GM12865 (cell line): ENCODE measurements around the gene ENDOV.

Experiments used
- DNase-seq: peaks from one replicate; pipeline ENCODE4 v3.0.0; 2010; ENCODE audit warnings: low read depth
- H3K4me3 ChIP-seq: 2 replicates; pipeline ENCODE4 v1.5.1; 2011; ENCODE audit warnings: mild to moderate bottlenecking, low read depth, low read length, control low read depth
- CTCF ChIP-seq: IDR thresholded peaks from 2 replicates; pipeline ENCODE4 v1.5.1; 2011; ENCODE audit warnings: low read length, control low read depth, low read depth, inconsistent platforms; ENCODE audit not compliant: insufficient read depth; ENCODE audit errors: missing control alignments

Gene ENDOV

DNA sequence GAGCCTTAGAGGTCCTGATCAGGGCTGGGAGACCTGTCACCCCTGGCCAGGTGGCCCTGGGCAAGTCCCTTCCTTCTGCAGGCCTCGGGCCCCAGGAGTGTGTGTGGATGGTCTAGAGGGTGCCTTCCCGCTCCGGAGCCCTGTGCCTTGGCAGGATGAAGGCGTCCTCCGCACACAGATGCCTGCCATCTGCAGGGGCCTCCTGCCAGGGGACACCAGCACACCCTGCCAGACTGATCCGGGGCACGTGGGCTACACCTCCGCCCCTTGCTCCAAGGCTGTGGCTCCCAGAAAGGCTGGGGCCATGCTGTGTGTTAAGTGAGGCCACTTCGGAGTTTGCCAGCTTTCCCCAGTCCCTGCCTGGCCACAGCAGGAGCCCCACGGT lies 30.8 kb downstream of the ENDOV start:
- H3K4me3 ChIP-seq = no peak overlapping the region
- DNase-seq = no peak
- TF ChIP-seq CTCF = no peak

GRCh38 chr17:80446645-80447405 lies 31.9 kb downstream of the ENDOV start:
- no peak for DNase-seq
- TF ChIP-seq CTCF = no peak
- no peak overlapping the region for H3K4me3 ChIP-seq

GRCh38 chr17:80447790-80448189 lies 32.8 kb downstream of the ENDOV start:
- no peak for TF ChIP-seq CTCF
- no peak for DNase-seq
- H3K4me3 ChIP-seq = no peak overlapping the region

DNA sequence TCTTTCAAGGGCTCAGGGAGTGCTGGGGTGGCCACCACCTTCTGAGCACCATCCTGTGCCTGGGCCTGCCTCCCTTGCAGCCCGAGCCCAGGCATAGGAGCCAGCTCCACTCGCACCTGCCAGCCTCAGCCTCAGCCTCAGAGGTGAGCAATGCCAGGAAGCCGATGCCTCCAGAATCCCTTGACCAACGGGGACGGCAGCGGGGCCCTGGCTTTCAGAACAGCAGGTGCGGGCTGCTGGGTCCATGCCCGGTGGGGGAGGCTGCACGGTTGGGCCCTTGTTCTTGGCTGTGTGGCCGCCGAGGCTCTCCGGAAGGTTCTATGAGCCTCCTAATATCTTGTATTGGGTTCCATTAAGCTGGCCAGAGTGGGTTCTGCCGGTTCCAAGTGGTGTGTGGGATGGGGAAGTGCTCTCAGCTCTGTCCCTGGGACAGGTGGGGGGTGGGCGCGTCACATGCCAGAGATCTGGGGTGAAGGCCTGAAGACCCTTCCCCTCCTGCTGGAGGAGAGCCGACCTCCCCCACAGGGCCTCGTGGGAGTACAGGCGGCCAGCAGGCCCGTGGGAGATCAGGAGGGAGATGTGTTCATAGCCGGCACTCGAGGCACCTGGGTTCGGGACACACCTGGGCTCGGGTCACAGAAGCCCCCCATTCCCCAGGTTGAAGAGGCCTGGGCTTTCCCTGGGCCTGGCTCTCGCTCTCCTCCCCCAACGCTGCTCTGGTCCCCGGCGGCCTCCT lies 34.4 kb downstream of the ENDOV start:
- H3K4me3 ChIP-seq = no peak overlapping the region
- no peak for TF ChIP-seq CTCF
- DNase-seq = no peak

DNA sequence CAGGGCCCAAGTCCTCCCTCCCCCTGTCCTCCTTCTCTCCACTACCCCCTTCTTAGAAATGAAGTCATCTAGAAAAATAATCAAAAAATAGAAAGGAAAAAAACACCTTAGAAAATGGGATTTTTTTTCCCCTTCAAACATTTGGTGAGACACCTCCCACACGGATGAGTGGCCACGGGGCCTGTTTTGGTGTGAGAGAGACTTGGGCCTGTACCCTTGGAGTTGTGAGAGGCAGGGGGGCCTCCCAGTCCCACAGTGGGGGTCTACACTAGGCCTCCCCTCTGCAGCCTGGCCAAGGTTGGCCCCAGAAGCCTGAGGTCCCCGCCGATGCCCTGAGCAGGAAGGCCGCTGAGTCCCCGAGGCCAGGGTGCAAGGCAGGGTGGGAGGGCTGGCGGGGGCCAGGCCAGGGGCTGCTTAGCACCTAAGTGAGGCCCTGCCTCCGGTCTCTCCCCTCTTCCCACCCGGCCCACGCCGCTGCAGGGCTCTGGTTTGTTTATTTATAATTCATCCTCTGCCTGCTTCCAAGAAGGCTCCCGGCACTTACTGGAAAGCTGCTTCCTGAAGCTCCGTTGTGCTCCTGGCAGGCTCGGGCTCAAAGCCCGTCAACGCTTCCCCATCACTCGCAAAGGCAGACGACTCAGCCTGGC lies 35.1 kb downstream of the ENDOV start:
- no peak for DNase-seq
- TF ChIP-seq CTCF = no peak
- no peak overlapping the region for H3K4me3 ChIP-seq

DNA sequence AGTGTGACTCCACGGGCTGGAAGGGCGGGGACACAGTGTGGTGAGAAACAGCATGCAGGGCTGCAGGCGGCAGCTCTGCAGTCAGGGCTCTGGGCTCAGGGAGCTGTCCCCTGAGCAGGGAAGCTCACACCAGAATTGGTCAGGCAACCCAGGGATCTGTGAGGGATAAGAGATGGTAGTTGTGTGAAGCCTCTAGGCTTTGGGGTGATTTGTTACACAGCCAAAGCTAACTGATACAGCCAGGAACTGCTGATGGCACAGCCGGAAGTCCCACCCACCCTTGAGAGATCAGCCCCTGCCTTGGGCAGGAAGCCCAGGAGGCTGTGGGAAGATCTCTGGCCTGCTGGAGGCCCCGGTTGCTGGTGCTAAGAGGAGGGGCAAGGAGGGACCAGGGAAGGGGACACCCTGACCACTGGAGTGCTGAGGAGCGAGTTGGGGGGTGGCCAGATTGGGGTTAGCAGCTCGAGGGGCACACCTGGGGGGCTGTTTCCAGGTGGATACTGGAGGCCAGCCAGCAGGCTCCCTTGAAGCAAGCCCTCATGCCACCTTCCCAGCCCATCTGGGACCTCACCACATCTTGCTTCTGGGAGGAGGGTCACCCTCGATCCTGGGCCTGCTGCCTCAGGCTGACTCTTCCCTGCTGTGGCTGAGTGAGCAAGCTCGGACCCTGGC lies 36.3 kb downstream of the ENDOV start:
- DNase-seq = no peak
- TF ChIP-seq CTCF = no peak

More for the DNA sequence above, 36.3 kb downstream of the ENDOV start:
- no peak overlapping the region for H3K4me3 ChIP-seq
